Endothelial cell (in vitro differentiated cells): ENCODE data around the gene OR4D10. TPM values are rescaled to one million over a fixed set of nuclear protein-coding genes. Genes with fewer than 3 reads are reported as not detected.

Source experiments
- DNase-seq: peaks from one replicate; pipeline ENCODE4 v3.0.0; 2021; ENCODE audit warnings: low spot score
- H3K27ac Mint-ChIP-seq: one replicate; pipeline ENCODE4 v1.8.0; 2021; ENCODE audit warnings: mixed read lengths, inconsistent platforms; ENCODE audit not compliant: unreplicated experiment
- H3K27me3 Mint-ChIP-seq: one replicate; pipeline ENCODE4 v1.8.0; 2021; ENCODE audit warnings: mild to moderate bottlenecking, moderate library complexity, mixed read lengths, inconsistent platforms; ENCODE audit not compliant: unreplicated experiment
- H3K36me3 Mint-ChIP-seq: one replicate; pipeline ENCODE4 v1.8.0; 2021; ENCODE audit warnings: mild to moderate bottlenecking, low read depth, mixed read lengths, inconsistent platforms; ENCODE audit not compliant: unreplicated experiment
- H3K4me1 Mint-ChIP-seq: one replicate; pipeline ENCODE4 v1.8.0; 2021; ENCODE audit warnings: mild to moderate bottlenecking, mixed read lengths, inconsistent platforms; ENCODE audit not compliant: unreplicated experiment
- H3K4me3 Mint-ChIP-seq: one replicate; pipeline ENCODE4 v1.8.0; 2021; ENCODE audit warnings: mild to moderate bottlenecking, mixed read lengths, inconsistent platforms; ENCODE audit not compliant: unreplicated experiment
- H3K9me3 Mint-ChIP-seq: one replicate; pipeline ENCODE4 v1.8.0; 2021; ENCODE audit warnings: mixed read lengths, inconsistent platforms; ENCODE audit not compliant: unreplicated experiment
- long read RNA-seq: library from polyadenylated mRNA; unstranded; transcript quantifications from one replicate; pipeline ENCODE4 v2.0.0, GENCODE V29; 2020; ENCODE audit not compliant: unreplicated experiment
- total RNA-seq: library from RNA; stranded (reverse); fragmentation: NEBNext Ultra II Directional; extraction: Animal tissue kit (Norgen Biotek cat#: 25700); gene quantifications from one replicate; pipeline ENCODE4 v1.2.1, GENCODE V29; 2021; ENCODE audit not compliant: unreplicated experiment
- TF ChIP-seq, protein P1 (sequence below): fragments of 200-600 bp; sonication (generic); IDR thresholded peaks from one replicate; pipeline ENCODE4 v1.5.0; 2021; ENCODE audit warnings: antibody characterized with exemption; ENCODE audit not compliant: unreplicated experiment

OR4D10 gene
- not detected for total RNA-seq
- long read RNA-seq = 0 reads

DNA sequence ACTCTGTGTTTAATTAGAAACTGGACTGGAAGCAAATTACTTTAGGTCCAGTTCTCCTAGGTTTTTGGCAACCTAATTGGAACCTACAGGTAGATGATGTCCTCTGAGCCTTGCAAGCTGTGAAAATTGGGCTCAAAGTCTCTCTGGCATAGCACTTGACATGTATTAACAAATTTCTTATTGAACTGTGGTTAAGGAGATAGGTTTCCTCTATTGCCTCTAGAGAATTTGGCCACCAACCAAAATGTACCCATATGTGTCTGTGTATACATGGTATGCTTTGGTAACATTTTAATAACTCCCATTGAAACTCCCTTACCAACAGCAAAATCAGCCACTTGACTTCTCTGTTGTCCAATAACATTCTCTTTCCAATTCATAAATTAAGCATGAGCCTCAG, at the start of gene OR4D10:
Gene OR4D10, plus strand, starts transcription at position 301 of the 400 bp plus-strand sequence. CDS start 4,115 bp downstream, outside the sequence.
- no peak within 1 kb of the TSS for H3K4me3 Mint-ChIP-seq
- H3K27me3 Mint-ChIP-seq = no peaks in the 10 kb centered on the region
- TF ChIP-seq, protein P1, sequence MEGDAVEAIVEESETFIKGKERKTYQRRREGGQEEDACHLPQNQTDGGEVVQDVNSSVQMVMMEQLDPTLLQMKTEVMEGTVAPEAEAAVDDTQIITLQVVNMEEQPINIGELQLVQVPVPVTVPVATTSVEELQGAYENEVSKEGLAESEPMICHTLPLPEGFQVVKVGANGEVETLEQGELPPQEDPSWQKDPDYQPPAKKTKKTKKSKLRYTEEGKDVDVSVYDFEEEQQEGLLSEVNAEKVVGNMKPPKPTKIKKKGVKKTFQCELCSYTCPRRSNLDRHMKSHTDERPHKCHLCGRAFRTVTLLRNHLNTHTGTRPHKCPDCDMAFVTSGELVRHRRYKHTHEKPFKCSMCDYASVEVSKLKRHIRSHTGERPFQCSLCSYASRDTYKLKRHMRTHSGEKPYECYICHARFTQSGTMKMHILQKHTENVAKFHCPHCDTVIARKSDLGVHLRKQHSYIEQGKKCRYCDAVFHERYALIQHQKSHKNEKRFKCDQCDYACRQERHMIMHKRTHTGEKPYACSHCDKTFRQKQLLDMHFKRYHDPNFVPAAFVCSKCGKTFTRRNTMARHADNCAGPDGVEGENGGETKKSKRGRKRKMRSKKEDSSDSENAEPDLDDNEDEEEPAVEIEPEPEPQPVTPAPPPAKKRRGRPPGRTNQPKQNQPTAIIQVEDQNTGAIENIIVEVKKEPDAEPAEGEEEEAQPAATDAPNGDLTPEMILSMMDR = no peak
- no peaks in the 10 kb centered on the region for H3K9me3 Mint-ChIP-seq
- H3K4me1 Mint-ChIP-seq = peaks cover 4% of the 10 kb centered on the region
- no peaks in the 10 kb centered on the region for H3K36me3 Mint-ChIP-seq
- no peak for DNase-seq
- no peak within 1 kb of the TSS for H3K27ac Mint-ChIP-seq

DNA sequence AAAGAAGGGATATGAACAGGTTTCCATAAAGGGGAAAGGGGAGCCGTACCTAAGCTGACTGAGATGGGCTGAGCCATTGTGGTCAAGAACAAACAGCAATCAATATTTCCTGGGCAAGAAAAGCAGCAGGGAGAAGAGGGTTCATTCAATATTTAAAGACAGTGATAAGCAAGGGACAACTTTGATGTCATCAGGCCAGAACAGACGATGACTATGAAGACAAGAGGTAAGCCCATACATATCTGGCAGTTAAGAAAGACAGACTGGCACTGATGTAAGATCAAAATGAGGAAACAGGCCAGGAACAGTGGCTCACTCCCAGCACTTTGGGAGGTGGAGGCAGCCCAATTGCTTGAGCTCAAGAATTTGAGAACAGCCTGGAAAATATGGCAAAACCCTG, 49.3 kb upstream of the OR4D10 start:
- TF ChIP-seq, protein P1 = no peak
- Mint-ChIP-seq H3K4me1 (peaks cover 31% of the 10 kb centered on the region), H3K27me3 (no peaks in the 10 kb centered on the region), H3K36me3 (no peaks in the 10 kb centered on the region), H3K9me3 (no peaks in the 10 kb centered on the region), H3K27ac (no peak overlapping the region), H3K4me3 (no peak overlapping the region)
- no peak for DNase-seq

DNA sequence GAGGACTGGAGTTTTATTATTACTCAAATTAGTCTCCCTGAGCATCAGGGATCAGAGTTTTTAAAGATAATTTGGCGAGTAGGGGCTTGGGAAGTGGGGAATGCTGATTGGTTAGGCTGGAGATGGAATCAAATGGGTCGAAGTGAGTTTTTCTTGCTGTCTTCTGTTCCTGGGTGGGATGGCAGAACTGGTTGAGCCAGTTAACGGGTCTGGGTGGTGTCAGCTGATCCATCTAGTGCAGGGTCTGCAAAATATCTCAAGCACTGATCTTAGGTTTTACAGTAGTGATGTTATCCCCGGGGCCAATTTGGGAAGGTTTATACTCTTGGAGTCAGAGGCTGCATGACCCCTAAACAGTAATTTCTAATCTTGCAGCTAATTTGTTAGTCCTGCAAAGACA, 48.0 kb upstream of the OR4D10 start:
- H3K27me3 Mint-ChIP-seq = no peaks in the 10 kb centered on the region
- H3K27ac Mint-ChIP-seq = no peak overlapping the region
- peaks cover 22% of the 10 kb centered on the region for H3K4me1 Mint-ChIP-seq
- no peak for DNase-seq
- TF ChIP-seq, protein P1 = no peak
- no peaks in the 10 kb centered on the region for H3K9me3 Mint-ChIP-seq
- H3K36me3 Mint-ChIP-seq = no peaks in the 10 kb centered on the region
- no peak overlapping the region for H3K4me3 Mint-ChIP-seq

DNA sequence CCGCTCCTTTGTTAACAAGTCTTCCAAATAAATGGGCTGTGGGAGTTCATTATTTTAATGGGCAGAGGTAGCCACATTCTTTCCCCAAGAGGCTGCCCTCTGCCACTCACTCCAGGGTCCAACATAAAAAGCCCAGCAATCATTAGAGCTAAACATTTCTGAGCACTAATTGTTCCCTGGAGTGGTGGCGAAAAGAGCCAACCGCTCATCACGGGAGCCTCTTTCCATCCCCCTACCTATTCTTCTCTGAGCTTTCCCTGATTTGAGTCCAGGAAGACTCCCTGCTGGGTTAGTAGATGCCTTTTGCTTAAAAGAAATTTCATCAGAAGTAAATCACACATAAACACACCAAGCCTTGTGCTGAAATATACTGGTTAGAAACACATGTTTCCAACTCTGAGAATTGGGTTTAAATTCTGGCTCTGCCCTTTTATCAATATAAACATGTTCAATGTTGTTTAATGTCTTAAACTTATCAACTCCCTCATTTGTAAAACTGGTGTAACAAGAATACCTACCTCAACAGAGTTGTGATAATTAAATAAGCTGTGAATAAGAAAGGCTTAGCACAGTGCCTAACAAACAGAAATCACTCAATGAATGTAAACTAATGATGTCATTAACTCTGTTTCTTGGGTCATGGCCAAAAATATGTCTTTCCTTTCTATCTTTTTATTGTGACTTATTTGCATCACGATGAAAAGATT, 46.6 kb upstream of the OR4D10 start, which contains the start of gene OR5A2:
Gene OR5A2, minus strand, starts transcription at position 53 of the 707 bp plus-strand sequence. CDS start 3,460 bp downstream, outside the sequence.
- TF ChIP-seq, protein P1 = no peak
- Mint-ChIP-seq H3K27me3 (no peaks in the 10 kb centered on the region), H3K27ac (peak within 1 kb of the TSS; percentile 62), H3K36me3 (no peaks in the 10 kb centered on the region), H3K4me1 (peaks cover 22% of the 10 kb centered on the region), H3K4me3 (no peak within 1 kb of the TSS), H3K9me3 (no peaks in the 10 kb centered on the region)
- DNase-seq = no peak

DNA sequence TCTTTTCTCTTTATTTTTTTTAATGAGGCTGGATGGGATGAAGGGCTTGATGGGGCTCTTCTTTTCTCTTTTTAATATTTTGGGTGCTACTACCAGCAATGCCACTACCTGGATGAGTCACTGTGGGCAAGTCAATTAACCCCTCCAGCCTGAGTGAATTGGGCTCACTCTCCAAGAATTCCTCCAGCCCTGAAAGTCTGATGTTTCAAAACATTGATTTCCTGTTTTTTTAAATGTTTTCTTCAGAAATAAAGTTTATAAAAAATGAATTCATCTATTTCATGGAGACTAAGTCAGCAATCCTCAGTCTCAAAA, 46.1 kb upstream of the OR4D10 start:
- no peak overlapping the region for H3K4me3 Mint-ChIP-seq

More for the DNA sequence above, 46.1 kb upstream of the OR4D10 start:
- TF ChIP-seq, protein P1 = no peak
- DNase-seq = no peak
- H3K4me1 Mint-ChIP-seq = peaks cover 23% of the 10 kb centered on the region
- no peaks in the 10 kb centered on the region for H3K9me3 Mint-ChIP-seq
- no peak overlapping the region for H3K27ac Mint-ChIP-seq
- H3K27me3 Mint-ChIP-seq = no peaks in the 10 kb centered on the region
- no peaks in the 10 kb centered on the region for H3K36me3 Mint-ChIP-seq
